PC-9 (cell line): ENCODE data around the gene LGALS9.

Source experiments
- CTCF ChIP-seq: fragments of 200-600 bp; sonication (generic); conservative IDR thresholded peaks from 2 replicates; pipeline ENCODE4 v1.6.1; 2017; ENCODE audit warnings: mixed run types, antibody characterized with exemption, mild to moderate bottlenecking, moderate library complexity
- EZH2 ChIP-seq: fragments of 200-600 bp; sonication (generic); IDR thresholded peaks from 2 replicates; pipeline ENCODE4 v1.8.0; 2017; ENCODE audit warnings: antibody characterized with exemption, low read depth

- TF ChIP-seq CTCF (no peak), EZH2 (no peak)
Observed at GRCh38 chr17:27615121-27615520, 15.9 kb upstream of the LGALS9 start.
